Fibroblast of mammary gland (primary cell): ENCODE results near the gene BSPRY.
A peak's percentile ranks its signal among the peaks of the same experiment; 100 is the strongest.
"Not testable (repeated sequence)": the region's sequence is repeated elsewhere in the genome, so short reads cannot be mapped to it uniquely, and the experiment has no call there.

Experiments used
- DNase-seq: peaks from one replicate; pipeline ENCODE4 v3.0.0-alpha.2; 2010; ENCODE audit warnings: low read depth
- H3K4me3 ChIP-seq: 2 replicates; pipeline ENCODE4 v1.5.1; 2011; ENCODE audit warnings: low read depth, mild to moderate bottlenecking, low read length, moderate library complexity; ENCODE audit not compliant: control insufficient read depth
- TF ChIP-seq, protein P1 (sequence below): conservative IDR thresholded peaks from 2 replicates; pipeline ENCODE4 v1.5.1; 2011; ENCODE audit warnings: low read depth, low read length, inconsistent platforms; ENCODE audit not compliant: control insufficient read depth, insufficient read depth

Gene BSPRY

DNA sequence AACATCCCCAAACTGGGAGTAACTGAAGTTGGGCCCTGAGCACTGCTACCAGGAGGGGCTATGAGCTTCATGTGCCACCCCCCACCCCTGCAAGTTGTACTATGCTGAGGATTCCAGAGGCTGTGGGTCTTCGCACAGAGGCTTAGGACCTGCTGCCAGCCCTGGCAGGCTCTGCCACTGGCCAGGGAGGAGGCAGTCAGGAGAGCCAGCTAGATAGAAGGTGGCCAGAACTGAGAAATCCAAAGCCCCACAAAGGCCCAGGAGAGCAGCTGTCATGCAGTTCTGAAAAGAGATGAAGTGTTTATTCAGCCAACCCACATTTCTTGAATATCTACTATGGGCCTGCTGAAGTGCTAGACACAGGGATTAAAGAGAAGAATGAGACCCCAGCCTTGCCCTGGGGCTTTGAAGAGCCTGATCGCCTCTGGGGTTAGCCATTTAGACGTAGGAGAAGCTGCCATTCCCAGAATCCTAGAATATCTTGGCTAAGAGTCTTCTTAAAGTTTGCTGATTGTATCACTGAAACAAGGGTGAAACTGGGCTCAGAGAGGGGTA lies 50.4 kb downstream of the BSPRY start:
- TF ChIP-seq, protein P1, sequence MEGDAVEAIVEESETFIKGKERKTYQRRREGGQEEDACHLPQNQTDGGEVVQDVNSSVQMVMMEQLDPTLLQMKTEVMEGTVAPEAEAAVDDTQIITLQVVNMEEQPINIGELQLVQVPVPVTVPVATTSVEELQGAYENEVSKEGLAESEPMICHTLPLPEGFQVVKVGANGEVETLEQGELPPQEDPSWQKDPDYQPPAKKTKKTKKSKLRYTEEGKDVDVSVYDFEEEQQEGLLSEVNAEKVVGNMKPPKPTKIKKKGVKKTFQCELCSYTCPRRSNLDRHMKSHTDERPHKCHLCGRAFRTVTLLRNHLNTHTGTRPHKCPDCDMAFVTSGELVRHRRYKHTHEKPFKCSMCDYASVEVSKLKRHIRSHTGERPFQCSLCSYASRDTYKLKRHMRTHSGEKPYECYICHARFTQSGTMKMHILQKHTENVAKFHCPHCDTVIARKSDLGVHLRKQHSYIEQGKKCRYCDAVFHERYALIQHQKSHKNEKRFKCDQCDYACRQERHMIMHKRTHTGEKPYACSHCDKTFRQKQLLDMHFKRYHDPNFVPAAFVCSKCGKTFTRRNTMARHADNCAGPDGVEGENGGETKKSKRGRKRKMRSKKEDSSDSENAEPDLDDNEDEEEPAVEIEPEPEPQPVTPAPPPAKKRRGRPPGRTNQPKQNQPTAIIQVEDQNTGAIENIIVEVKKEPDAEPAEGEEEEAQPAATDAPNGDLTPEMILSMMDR, result no peak
- H3K4me3 ChIP-seq, result no peak overlapping the region
- no peak for DNase-seq

DNA sequence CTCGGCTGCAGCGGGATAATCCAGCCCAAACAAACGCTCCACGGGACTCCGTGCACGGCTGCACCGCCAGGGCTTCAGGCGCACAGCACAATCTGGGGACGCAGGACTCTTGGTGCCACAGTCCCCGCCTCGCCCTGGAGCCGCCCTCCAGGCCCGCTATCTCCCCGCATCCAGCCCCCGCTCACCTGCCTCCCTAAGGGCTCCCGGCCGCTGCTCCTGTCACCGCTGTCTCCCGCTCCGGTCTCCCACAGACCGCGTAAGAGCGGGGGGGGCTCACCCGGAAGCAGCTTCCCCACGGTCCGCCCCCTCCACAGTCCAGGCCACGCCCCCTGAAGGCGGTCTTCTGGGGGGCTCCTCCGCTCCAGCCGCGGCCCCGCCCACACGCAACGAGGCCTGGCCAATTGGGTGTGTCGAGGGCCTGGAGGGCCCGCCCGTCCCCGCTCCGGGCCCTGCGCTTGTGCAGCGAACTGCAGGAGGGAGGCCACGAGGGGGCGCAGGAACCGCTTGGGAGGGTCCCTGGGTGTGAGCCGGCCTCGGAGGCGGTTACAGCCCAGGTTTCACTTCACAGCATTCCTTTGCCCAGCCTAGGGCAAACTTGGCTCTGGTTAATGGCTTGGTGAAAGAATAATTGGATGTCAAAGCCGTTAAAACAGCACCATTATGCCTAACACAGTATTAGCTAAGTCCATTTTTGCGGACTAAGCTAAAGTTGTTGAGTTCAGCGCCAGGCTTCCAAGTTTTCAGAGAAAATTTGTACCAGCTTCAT lies 51.9 kb downstream of the BSPRY start, which contains the start of gene ALAD:
ALAD (minus strand) TSS at position 258 of the 766 bp plus-strand sequence. CDS start 7,725 bp downstream, outside the sequence.
- TF ChIP-seq, protein P1, result peak; percentile 74
- peak within 1 kb of the TSS; percentile 87 for H3K4me3 ChIP-seq
- DNase-seq, result peak; percentile 95

DNA sequence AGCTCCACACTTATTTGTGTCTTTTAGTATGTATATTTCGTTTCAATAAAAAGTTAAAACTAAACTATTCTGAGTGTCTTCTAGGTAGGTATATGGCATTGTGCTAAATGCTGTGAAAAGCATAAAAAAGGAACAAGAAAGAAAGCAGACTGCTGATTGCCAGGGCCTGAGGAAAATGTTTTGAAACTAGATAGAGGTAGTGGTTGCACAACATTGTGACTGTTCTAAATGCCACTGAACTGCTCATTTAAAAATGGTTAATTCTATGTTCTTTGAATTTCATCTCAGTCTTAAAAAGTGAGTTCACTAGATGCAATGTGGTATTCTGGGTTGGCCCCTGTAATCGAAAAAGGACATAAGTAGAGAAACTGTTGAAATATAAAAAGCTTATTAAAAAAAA lies 54.3 kb downstream of the BSPRY start:
- TF ChIP-seq, protein P1, result no peak
- no peak overlapping the region for H3K4me3 ChIP-seq
- no peak for DNase-seq

DNA sequence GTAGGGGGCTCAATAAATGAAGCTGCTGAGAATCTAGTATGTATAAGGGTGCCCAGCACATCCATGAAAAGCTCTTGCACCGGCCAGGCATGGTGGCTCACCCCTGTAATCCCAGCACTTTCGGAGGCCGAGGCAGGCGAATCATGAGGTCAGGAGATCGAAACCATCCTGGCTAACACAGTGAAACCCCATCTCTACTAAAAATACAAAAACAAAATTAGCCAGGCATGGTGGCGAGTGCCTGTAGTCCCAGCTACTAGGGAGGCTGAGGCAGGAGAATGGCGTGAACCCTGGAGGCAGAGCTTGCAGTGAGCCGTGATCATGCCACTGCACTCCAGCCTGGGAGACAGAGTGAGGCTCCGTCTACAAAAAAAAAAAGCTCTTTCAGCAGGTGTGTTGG lies 57.0 kb downstream of the BSPRY start:
- not testable (repeated sequence) for H3K4me3 ChIP-seq, DNase-seq

DNA sequence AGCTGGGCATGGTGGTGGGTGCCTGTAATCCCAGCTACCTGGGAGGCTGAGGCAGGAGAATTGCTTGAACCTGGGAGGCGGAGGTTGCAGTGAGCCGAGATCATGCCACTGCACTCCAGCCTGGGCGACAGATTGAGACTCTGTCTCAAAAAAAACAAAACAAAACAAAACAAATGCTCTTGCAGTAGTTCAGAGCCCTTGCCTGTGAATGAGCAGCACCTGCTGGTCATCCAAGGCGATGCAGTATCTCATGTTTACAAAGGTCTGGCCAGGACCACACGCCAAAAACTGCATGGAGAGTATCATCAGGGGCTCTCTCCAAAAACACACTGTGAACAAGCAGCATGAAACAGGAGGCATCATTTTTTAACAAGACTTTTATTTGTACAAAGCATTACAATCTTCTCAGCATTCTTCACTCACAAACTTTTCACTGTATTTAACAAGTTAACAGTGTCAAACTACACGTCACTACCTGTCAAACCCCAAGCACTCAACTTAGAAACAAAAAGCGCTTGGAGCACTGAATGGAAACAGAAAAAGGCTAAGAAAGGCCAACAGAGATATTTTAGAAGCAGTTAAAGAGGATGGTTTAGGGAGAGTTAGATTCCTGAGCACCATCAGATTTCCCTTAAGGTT lies 57.7 kb downstream of the BSPRY start:
- DNase-seq, result peak; percentile 81
- TF ChIP-seq, protein P1, result peak; percentile 87
- not testable (repeated sequence) for H3K4me3 ChIP-seq

DNA sequence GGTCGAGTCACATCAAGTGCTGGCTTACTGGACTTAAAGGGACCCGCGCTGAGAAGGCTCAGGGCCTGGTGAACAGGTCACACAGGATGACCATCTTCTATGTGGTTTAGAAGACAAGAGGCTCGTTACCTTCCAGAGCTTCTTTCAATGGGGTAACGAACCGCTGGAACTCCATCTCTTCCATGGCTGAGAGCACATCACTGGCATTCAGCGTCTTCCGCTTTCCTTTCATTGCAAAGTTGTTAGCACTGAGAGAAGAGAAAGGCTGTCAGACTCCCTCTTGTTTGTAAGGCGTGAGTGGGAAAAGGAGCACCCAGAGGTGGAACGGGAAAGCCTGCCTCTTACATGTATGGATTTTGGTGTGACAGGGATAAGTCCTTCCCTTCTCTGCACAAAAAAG lies 60.1 kb downstream of the BSPRY start:
- DNase-seq, result no peak
- peak overlapping the region; percentile 96 for H3K4me3 ChIP-seq
- TF ChIP-seq, protein P1, result no peak

DNA sequence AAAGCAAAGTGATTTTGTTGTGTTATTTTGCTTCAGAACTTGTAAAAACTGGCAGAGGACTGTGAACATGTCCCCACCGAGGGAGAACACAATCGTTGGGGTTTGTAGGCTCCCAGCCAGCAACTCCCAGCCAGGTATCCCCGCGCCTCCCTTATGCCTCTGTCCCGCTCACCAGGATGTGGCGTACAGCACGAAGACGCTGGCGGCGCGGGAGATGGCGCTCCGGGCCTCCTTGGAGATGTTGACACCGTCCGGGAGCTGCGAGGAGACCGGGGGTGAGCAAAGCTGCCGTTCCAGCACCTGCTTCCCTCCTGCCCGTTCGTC lies 60.5 kb downstream of the BSPRY start:
- DNase-seq, result no peak
- TF ChIP-seq, protein P1, result no peak
- peak overlapping the region; percentile 96 for H3K4me3 ChIP-seq
